Subcutaneous adipose tissue (tissue), 4 donors: ENCODE measurements around the gene HJURP. TPM values are rescaled to one million over a fixed set of nuclear protein-coding genes. Genes with fewer than 3 reads are reported as not detected.

Experiments
- total RNA-seq, 4 donors: library from RNA; depleted of rRNA; stranded (reverse); fragments of >200 nt; gene quantifications; one replicate each; pipeline ENCODE4 v1.1.0, GENCODE V29; 2016
- TF ChIP-seq, protein P1 (sequence below): fragments of 450-650 bp; IDR thresholded peaks from one replicate; pipeline ENCODE4 v1.5.1; 2016; ENCODE audit warnings: low read depth, mild to moderate bottlenecking, control low read depth, antibody characterized with exemption, moderate library complexity

Gene HJURP
- total RNA-seq, 4 donors from 2014 or later: 1.9 to 2.0 TPM; not detected in 2

DNA sequence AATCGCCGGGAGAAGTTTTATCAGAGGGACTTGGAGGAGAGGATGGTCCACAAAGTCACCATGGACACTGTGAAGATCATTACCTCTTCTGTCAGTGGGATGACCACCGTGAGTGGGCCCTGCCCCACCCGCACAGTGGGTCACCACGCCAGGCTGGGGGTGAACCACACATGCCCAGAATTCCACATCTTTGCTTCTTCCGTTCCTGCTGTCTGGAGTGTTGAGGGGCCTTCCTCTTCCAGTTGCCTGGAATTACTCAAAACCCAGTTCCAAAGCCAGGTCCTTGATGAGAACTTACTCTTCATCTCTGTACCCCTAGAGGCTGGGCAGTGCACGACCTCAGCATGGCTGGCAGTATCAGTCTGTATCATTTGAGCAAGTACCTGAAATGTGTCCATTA lies 54.1 kb downstream of the HJURP start:
- TF ChIP-seq, protein P1, sequence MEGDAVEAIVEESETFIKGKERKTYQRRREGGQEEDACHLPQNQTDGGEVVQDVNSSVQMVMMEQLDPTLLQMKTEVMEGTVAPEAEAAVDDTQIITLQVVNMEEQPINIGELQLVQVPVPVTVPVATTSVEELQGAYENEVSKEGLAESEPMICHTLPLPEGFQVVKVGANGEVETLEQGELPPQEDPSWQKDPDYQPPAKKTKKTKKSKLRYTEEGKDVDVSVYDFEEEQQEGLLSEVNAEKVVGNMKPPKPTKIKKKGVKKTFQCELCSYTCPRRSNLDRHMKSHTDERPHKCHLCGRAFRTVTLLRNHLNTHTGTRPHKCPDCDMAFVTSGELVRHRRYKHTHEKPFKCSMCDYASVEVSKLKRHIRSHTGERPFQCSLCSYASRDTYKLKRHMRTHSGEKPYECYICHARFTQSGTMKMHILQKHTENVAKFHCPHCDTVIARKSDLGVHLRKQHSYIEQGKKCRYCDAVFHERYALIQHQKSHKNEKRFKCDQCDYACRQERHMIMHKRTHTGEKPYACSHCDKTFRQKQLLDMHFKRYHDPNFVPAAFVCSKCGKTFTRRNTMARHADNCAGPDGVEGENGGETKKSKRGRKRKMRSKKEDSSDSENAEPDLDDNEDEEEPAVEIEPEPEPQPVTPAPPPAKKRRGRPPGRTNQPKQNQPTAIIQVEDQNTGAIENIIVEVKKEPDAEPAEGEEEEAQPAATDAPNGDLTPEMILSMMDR: no peak

DNA sequence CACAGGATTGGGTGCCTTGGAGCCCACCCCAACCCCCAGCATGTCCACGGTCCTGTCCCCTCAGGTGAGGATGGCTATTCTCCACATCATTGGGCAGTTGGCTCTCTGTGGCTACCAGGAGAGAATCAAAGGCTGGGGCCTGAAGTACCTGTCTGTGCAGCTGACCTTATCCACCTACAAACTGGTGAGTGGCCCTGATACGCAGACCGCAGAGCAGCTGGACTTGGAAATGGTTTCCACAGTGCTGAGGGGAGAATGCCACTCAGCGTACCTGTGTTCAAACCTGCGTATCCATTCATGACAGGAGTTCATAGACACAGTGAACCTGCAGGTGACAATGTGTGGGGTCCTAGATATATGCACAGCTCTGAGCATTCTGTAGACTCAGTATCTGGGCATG lies 54.6 kb downstream of the HJURP start:
- TF ChIP-seq, protein P1: no peak

DNA sequence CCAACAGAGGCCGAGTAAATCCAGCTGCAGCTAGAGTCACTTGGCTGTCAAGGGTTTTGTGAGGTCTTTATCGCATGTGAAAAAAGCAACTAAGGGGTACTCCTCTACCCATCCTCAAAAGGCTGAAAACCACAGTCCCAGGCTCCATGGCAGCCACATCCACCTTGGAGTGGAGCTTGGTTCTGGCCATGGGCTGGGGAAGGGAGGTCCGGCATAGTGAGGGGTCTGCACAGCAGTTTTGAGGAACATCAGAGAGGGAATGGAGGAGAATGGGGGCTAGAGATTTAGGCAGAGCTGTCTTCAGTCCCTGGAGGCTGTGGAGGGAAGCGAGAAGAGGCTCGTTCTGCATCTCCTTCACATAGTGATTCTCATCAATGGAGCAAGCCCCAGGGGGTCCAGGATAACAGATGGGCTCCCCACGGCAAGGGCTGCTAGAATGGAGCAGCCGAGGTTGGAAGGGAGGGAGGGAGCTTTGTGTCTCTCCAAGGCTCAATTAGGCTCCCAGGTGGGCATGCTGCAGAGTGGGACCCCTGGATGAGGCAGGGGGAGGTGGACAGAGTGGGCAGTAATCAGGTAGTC lies 55.2 kb downstream of the HJURP start:
- TF ChIP-seq, protein P1: no peak

DNA sequence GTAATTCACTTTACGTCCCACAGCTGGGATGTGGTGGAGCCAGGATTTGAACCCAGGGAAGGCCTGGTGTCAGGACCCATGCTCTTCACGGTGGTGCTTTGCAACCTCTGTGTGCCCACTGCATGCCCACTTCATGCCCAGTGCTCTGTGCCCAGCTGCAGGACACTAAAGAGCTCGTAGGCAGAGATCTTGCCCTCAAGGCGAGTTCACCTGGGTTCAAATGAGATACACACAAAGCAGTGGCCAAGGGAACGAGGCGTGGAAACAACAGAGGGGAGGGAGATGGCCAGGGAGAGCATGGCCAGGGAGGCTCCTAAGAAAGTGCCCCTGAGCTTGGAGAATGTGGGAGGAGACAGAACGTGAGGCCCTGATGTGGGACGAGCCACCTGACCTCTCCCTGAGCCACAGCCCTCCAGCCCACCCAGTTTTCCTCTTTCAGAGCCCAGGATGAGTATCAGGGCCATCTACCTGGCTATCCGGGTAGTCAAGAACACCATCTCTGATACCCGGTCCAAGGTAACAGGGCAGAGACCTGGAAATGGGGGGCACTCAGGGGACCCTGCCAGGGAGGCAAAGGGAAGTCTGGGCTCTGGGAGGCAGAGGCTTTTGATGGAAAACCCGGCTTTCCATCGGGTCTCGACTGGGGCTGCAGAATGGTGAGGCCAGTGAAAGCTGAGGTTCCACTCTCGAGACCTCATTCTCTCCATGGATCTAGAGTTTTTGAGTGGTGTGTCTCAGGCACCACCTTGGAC lies 55.8 kb downstream of the HJURP start:
- TF ChIP-seq, protein P1: no peak

DNA sequence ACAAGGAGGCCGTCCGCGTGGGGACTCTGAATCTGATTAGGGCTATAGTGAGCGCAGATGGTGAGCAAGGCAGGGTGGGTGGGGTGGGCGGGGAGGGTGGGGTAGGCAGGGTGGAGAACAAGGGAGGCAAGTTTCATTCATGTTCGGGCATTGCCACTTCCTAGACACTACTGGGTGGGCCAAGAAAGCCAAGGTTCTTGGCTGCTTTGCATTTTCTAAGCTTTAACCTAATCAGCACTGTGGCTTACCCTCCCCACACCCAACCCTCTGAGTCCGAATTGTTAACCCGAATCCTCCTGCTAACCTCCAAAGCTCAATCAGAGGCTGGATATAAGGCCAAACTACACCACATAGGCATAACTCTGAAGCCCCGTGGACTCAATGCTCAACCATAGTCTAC lies 58.1 kb downstream of the HJURP start:
- TF ChIP-seq, protein P1: no peak

DNA sequence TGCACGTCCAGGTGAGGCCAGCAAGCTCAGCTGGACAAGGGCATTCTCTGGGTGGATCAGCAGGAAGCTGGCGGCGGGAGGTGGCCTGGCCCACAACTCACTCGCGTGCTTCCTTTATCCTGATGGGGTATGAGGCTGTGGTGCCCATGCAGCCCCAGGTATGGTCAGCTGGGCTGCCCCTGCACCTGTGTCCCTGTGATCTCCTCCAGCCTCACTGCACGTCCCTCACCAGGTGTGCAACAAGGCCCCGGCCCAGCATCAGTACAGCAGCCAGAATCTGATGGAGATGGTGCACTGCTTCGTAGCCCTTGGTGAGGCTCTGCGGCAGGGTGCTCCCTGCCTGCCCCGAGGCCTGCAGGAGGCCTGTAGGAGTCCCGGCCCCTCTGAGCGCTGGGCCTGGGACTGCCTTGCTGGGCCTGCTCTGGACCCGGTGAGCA lies 58.6 kb downstream of the HJURP start:
- TF ChIP-seq, protein P1: no peak

DNA sequence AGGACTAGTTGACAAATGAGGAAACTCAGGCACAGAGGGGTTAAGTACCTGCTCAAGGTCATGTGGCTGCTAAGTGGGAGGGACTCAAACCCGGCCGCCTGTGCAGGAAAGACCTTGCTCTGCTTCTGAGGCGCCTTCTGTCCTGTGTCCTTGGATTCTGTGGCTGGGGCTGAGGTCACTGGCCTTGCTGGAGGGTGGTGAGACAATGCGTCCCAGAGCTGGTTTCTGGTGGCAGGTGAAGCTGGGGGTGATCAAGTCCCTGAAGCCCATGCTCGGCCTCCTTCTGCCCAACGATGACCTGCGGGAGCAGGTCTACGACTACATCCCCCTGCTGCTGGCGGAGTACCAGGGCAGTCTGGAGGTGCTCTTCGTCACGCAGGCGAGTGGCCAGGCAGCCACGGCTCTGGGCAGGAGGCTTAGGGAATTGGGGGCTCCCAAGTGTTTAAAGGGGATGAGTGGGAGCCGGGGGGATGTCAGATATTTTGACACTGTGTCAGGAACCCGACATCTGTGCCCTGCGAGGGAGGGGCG lies 60.1 kb downstream of the HJURP start:
- TF ChIP-seq, protein P1: no peak
